Lung microvascular endothelial cell (primary cell): ENCODE data around the gene COX4I1. TPM values are rescaled to one million over a fixed set of nuclear protein-coding genes. Genes with fewer than 3 reads are reported as not detected.
"Not testable (repeated sequence)": the region's sequence is repeated elsewhere in the genome, so short reads cannot be mapped to it uniquely, and the experiment has no call there.

Experiments used
- DNase-seq, 2 donors: peaks; one replicate each; pipeline versions ENCODE4 v3.0.0 to v3.0.0-alpha.2; 2010; ENCODE audit warnings: low read depth in 2 of 2
- total RNA-seq: library from RNA; depleted of rRNA; stranded (reverse); fragments of >200 nt; gene quantifications from 2 replicates; pipeline ENCODE4 v1.2.1, GENCODE V29; 2014

COX4I1 gene
- total RNA-seq, 1 donor from 2014 or later, result 633 TPM

- DNase-seq, result peak; percentile 34 to 48
Observed at GRCh38 chr16:85798901-85799496, 496 bp upstream of the COX4I1 start.

GRCh38 chr16:85800321-85800669 is 800 bp downstream of the COX4I1 start:
- peak in 1 of 2 donors; percentile 40 for DNase-seq

- no peak for DNase-seq
Observed at GRCh38 chr16:85803570-85803969, 4.1 kb downstream of the COX4I1 start.

GRCh38 chr16:85805442-85806045 is 6.0 kb downstream of the COX4I1 start:
- DNase-seq, result no peak

- DNase-seq, result no peak
Observed at GRCh38 chr16:85806539-85806938, 7.0 kb downstream of the COX4I1 start.

- DNase-seq, result not testable (repeated sequence)
Observed at GRCh38 chr16:85807340-85807739, 7.8 kb downstream of the COX4I1 start.

- DNase-seq, result not testable (repeated sequence)
Observed at GRCh38 chr16:85808104-85808503, 8.6 kb downstream of the COX4I1 start.

GRCh38 chr16:85808926-85809325 is 9.4 kb downstream of the COX4I1 start:
- DNase-seq, result no peak

- no peak for DNase-seq
Observed at GRCh38 chr16:85809645-85810044, 10.2 kb downstream of the COX4I1 start.

- DNase-seq, result no peak
Observed at GRCh38 chr16:85810097-85810741, 10.7 kb downstream of the COX4I1 start.

GRCh38 chr16:85810742-85811115 is 11.2 kb downstream of the COX4I1 start:
- no peak for DNase-seq

GRCh38 chr16:85812031-85812807 is 12.7 kb downstream of the COX4I1 start:
- no peak for DNase-seq

GRCh38 chr16:85812811-85813700 is 13.6 kb downstream of the COX4I1 start:
- no peak for DNase-seq

GRCh38 chr16:85816159-85816558 is 16.7 kb downstream of the COX4I1 start:
- no peak for DNase-seq

- DNase-seq, result not testable (repeated sequence)
Observed at GRCh38 chr16:85817195-85817594, 17.7 kb downstream of the COX4I1 start.

GRCh38 chr16:85819245-85819644 is 19.8 kb downstream of the COX4I1 start:
- peak; percentile 73 to 78 for DNase-seq

- DNase-seq, result no peak
Observed at GRCh38 chr16:85819771-85820170, 20.3 kb downstream of the COX4I1 start.

- DNase-seq, result no peak
Observed at GRCh38 chr16:85820604-85821372, 21.3 kb downstream of the COX4I1 start.

- DNase-seq, result peak; percentile 78 to 84
Observed at GRCh38 chr16:85821390-85822135, 22.1 kb downstream of the COX4I1 start.

GRCh38 chr16:85822145-85822544 is 22.6 kb downstream of the COX4I1 start:
- DNase-seq, result no peak
